H1 (cell line): ENCODE measurements around the gene SPI1.

Experiments
- CTCF ChIP-seq, 3 experiments: IDR thresholded peaks; 1 replicate in 2 of 3; 2 replicates in 1 of 3; pipeline versions ENCODE4 v1.5.1 to v1.6.1; 2011; ENCODE audit warnings: low read length in 3 of 3, mild to moderate bottlenecking in 3 of 3, inconsistent platforms in 2 of 3, low read depth in 1 of 3, moderate library complexity in 1 of 3; ENCODE audit not compliant: insufficient read depth in 1 of 3; ENCODE audit errors: control extremely low read depth in 1 of 3
- EGR1 ChIP-seq: IDR thresholded peaks from 2 replicates; pipeline ENCODE4 v1.6.1; 2011; ENCODE audit warnings: low read depth, low read length, borderline replicate concordance
- EP300 ChIP-seq, 2 experiments: IDR thresholded peaks; 1 replicate in 1 of 2; 2 replicates in 1 of 2; pipeline ENCODE4 v1.6.1; 2011 to 2012; ENCODE audit warnings: low read depth in 2 of 2, low read length in 2 of 2, mild to moderate bottlenecking in 2 of 2, borderline replicate concordance in 1 of 2, inconsistent platforms in 1 of 2, moderate library complexity in 1 of 2
- EZH2 ChIP-seq: fragments of 200-600 bp; sonication (generic); IDR thresholded peaks from 2 replicates; pipeline ENCODE4 v1.7.1; 2012; ENCODE audit warnings: low read depth, mild to moderate bottlenecking, moderate library complexity, low read length, inconsistent platforms; ENCODE audit not compliant: severe bottlenecking
- HDAC6 ChIP-seq: IDR thresholded peaks from one replicate; pipeline ENCODE4 v1.7.1; 2012; ENCODE audit warnings: low read depth, mild to moderate bottlenecking, inconsistent platforms, low read length, moderate library complexity
- KDM1A ChIP-seq: fragments of 200-600, 300-600 bp; sonication (generic); IDR thresholded peaks from 2 replicates; pipeline ENCODE4 v1.7.1; 2016; ENCODE audit warnings: mild to moderate bottlenecking, low read length, borderline replicate concordance
- RFX5 ChIP-seq: IDR thresholded peaks from 2 replicates; pipeline ENCODE4 v1.6.1; 2011; ENCODE audit warnings: low read depth, low read length, improper control_type of control experiment, borderline replicate concordance
- SP2 ChIP-seq: IDR thresholded peaks from 2 replicates; pipeline ENCODE4 v1.6.1; 2012; ENCODE audit warnings: mild to moderate bottlenecking, low read length, inconsistent platforms
- TAF1 ChIP-seq: IDR thresholded peaks from 2 replicates; pipeline ENCODE4 v1.6.1; 2011; ENCODE audit warnings: mild to moderate bottlenecking, low read depth, low read length
- TBP ChIP-seq: IDR thresholded peaks from 2 replicates; pipeline ENCODE4 v1.6.1; 2011; ENCODE audit warnings: low read depth, low read length, improper control_type of control experiment
- ZNF274 ChIP-seq: IDR thresholded peaks from 2 replicates; pipeline ENCODE4 v1.7.0; 2012; ENCODE audit warnings: low read length, borderline replicate concordance; ENCODE audit errors: extremely low read depth

GRCh38 chr11:47332791-47333525, 45.4 kb downstream of the SPI1 start:
- TF ChIP-seq CTCF (IDR thresholded peaks at IDR 0.05; ENCODE audit: control extremely low read depth in 1 of 3, insufficient read depth in 1 of 3, low read depth in 1 of 3, low read length in 3 of 3) (no peak), ZNF274 (no peak), HDAC6 (no peak), TBP (no peak), EZH2 (no peak), EGR1 (no peak), SP2 (no peak), TAF1 (no peak), KDM1A (no peak), EP300 (IDR thresholded peaks at IDR 0.05; ENCODE audit: borderline replicate concordance in 1 of 2, low read depth in 2 of 2, low read length in 2 of 2) (no peak), RFX5 (no peak)
